K562 (cell line): ENCODE measurements around the gene FRMD3. TPM values are rescaled to one million over a fixed set of nuclear protein-coding genes. Genes with fewer than 3 reads are reported as not detected.

Experiments
- ATAC-seq: fragments of 200-7000 bp; cut with Tn5 transposase; 3 replicates; pipeline ENCODE4 v1.9.1; 2020; ENCODE audit warnings: moderate library complexity
- BruUV-seq: library from RNA; stranded (reverse); fragments of 400-500 nt; replicated peaks from 2 replicates; lab custom pipeline; 2021; lab: Mats Ljungman, UMichigan
- CTCF ChIA-PET: fragments of 300-600 bp; formaldehyde crosslinking; extraction: SDS; loops from one replicate; lab custom pipeline; 2021; ENCODE audit warnings: low intra/inter-chr PET ratio; lab: Yijun Ruan, JAX
- POLR2A ChIA-PET: fragments of 300-600, 350-650 bp; sonication (Branson Sonifier 250); formaldehyde crosslinking; extraction: SDS; loops from one replicate; lab custom pipeline; 2021; ENCODE audit warnings: antibody characterized with exemption, inconsistent platforms; lab: Yijun Ruan, JAX
- DNase-seq, 4 experiments: peaks; one replicate each; pipeline versions ENCODE4 v3.0.0 to v3.0.0-alpha.2; 2011 to 2018; ENCODE audit warnings: low spot score in 3 of 4, mixed read lengths in 3 of 4; ENCODE audit errors: extremely low read depth in 1 of 4
- FAIRE-seq: peaks from 2 replicates; lab custom pipeline; 2011; peaks lifted over from hg19 to GRCh38; lab: Jason Lieb, UNC
- H2AFZ ChIP-seq: 2 replicates; pipeline ENCODE4 v1.6.0; 2011; ENCODE audit warnings: low read depth, low read length, control low read depth, inconsistent platforms
- H3K27ac ChIP-seq: fragments of 200-600 bp; 3 replicates; pipeline ENCODE4 v1.8.0; 2011; ENCODE audit warnings: low read depth, mild to moderate bottlenecking, control low read depth, inconsistent platforms, low read length, moderate library complexity, mixed read lengths; ENCODE audit errors: extremely low read depth
- H3K27me3 ChIP-seq, 2 experiments: fragments of 300-600 bp in 1 of 2; 2 replicates in 1 of 2; 3 replicates in 1 of 2; pipeline versions ENCODE4 v1.6.0 to v1.8.0; 2011; ENCODE audit warnings: inconsistent platforms in 2 of 2, low read length in 2 of 2, mild to moderate bottlenecking in 1 of 2, mixed read lengths in 1 of 2, moderate library complexity in 1 of 2; ENCODE audit not compliant: control insufficient read depth in 2 of 2, insufficient read depth in 2 of 2
- H3K36me3 ChIP-seq: fragments of 300-600 bp; 3 replicates; pipeline ENCODE4 v1.8.0; 2011; ENCODE audit warnings: mild to moderate bottlenecking, low read length, inconsistent platforms; ENCODE audit not compliant: control insufficient read depth, insufficient read depth
- H3K4me1 ChIP-seq, 2 experiments: fragments of 200-600 bp in 1 of 2; replicated peaks in 1 of 2; 2 replicates in 1 of 2; 3 replicates in 1 of 2; pipeline versions ENCODE4 v1.5.1 to v1.8.0; 2011; ENCODE audit warnings: inconsistent platforms in 2 of 2, low read length in 2 of 2, mild to moderate bottlenecking in 1 of 2, mixed read lengths in 1 of 2, moderate library complexity in 1 of 2; ENCODE audit not compliant: control insufficient read depth in 2 of 2, insufficient read depth in 2 of 2
- H3K4me2 ChIP-seq: 2 replicates; pipeline ENCODE4 v1.6.1; 2011; ENCODE audit warnings: low read length, control low read depth, inconsistent platforms, mixed read lengths; ENCODE audit not compliant: insufficient read depth
- H3K4me3 ChIP-seq: fragments of 200-600 bp; sonication (generic), shearing (Covaris generic); 2 replicates; pipeline ENCODE4 v1.5.1; 2016; ENCODE audit warnings: control low read depth, inconsistent platforms
- H3K79me2 ChIP-seq: fragments of 200-600 bp; 3 replicates; pipeline ENCODE4 v1.8.0; 2011; ENCODE audit warnings: low read length, inconsistent platforms; ENCODE audit not compliant: control insufficient read depth, insufficient read depth
- H3K9ac ChIP-seq, 2 experiments: 2 replicates each; pipeline versions ENCODE4 v1.6.0 to v1.6.1; 2011; ENCODE audit warnings: low read depth in 2 of 2, low read length in 2 of 2, control low read depth in 1 of 2, inconsistent platforms in 1 of 2, mild to moderate bottlenecking in 1 of 2, mixed read lengths in 1 of 2; ENCODE audit not compliant: insufficient read depth in 1 of 2
- H3K9me1 ChIP-seq: one replicate; pipeline ENCODE4 v1.6.0; 2011; ENCODE audit warnings: inconsistent platforms, mild to moderate bottlenecking, low read length, moderate library complexity; ENCODE audit not compliant: control insufficient read depth, insufficient read depth
- H3K9me3 ChIP-seq: replicated peaks from 2 replicates; pipeline ENCODE4 v1.5.1; 2011; ENCODE audit warnings: low read depth, low read length, inconsistent platforms; ENCODE audit not compliant: control insufficient read depth, insufficient read depth
- H4K20me1 ChIP-seq: replicated peaks from 2 replicates; pipeline ENCODE4 v1.6.1; 2011; ENCODE audit warnings: low read length, inconsistent platforms, mixed read lengths; ENCODE audit not compliant: control insufficient read depth, insufficient read depth
- NFE2 ChIP-seq: IDR thresholded peaks from 2 replicates; pipeline ENCODE4 v1.6.1; 2014; ENCODE audit warnings: antibody characterized with exemption, low read depth
- RBM14 ChIP-seq: fragments of 200-400 bp; formaldehyde crosslinking; IDR thresholded peaks from 2 replicates; pipeline ENCODE4 v1.6.1; 2018; ENCODE audit warnings: low read depth, mild to moderate bottlenecking, low read length, moderate library complexity, borderline replicate concordance; ENCODE audit not compliant: insufficient read depth
- ZNF347 ChIP-seq: fragments of 450-650 bp; formaldehyde crosslinking; IDR thresholded peaks from 2 replicates; pipeline ENCODE4 v1.4.0; 2020; ENCODE audit warnings: low read depth, mild to moderate bottlenecking, moderate library complexity
- WGBS: fragments of 100-300 bp; shearing (Covaris generic); methylation state at CpG from one replicate; pipeline ENCODE4 v1.1.6; 2016; ENCODE audit warnings: low coverage, mixed read lengths; ENCODE audit not compliant: insufficient coverage; ENCODE audit errors: missing lambda C conversion rate; 5-methylcytosine and 5-hydroxymethylcytosine counted together
- in situ Hi-C: fragments of 300-500 bp; cut with MboI; formaldehyde crosslinking; loops from 4 replicates; pipeline ENCODE4 v1.15.0; 2018; ENCODE audit warnings: inconsistent platforms, mixed read lengths
- intact Hi-C: fragments of 100-400 bp; cut with micrococcal nuclease; formaldehyde crosslinking; loops from 2 replicates; pipeline ENCODE4 v1.14.2; 2022
- polyA plus RNA-seq, 8 experiments: library from polyadenylated mRNA; depleted of rRNA in 4 of 8; stranded (reverse) in 5 of 8; unstranded in 3 of 8; fragments of >200 nt; fragmentation: Nextera tagmentation in 2 of 8; fragmentation: Illumina TruSeq in 1 of 8; extraction: Ambion mirVana in 2 of 8; extraction: Trizol in 1 of 8; gene quantifications; 2 replicates each; pipeline versions ENCODE4 v1.2.1 to v1.2.3, GENCODE V29; 2011 to 2014; ENCODE audit warnings: inconsistent platforms in 1 of 8, missing spikeins in 1 of 8
- total RNA-seq, 7 experiments: library from RNA; depleted of rRNA in 6 of 7; stranded (reverse); fragments of >200 nt in 6 of 7; fragmentation: Illumina TruSeq in 2 of 7; extraction: Trizol in 2 of 7; gene quantifications; 2 replicates each; pipeline versions ENCODE4 v1.2.1 to v1.2.3, GENCODE V29; 2011 to 2021; ENCODE audit warnings: low replicate concordance in 1 of 7
- TF ChIP-seq, protein P1 (sequence below): fragments of 450-650 bp; IDR thresholded peaks from 2 replicates; pipeline ENCODE4 v1.6.1; 2018; ENCODE audit warnings: mild to moderate bottlenecking, low read depth; ENCODE audit not compliant: partially characterized antibody

FRMD3 gene
- total and polyA plus RNA-seq, 9 of the 15 experiments (the other 6 are each of a cell fraction or from before 2014, with no cell fraction given), result 0.09 to 0.51 (median 0.21) TPM

GRCh38 chr9:83447351-83447750 lies 90.8 kb downstream of the FRMD3 start:
- intact Hi-C loops, result no loop called here
- no peak overlapping the region for H3K4me3 ChIP-seq
- TF ChIP-seq NFE2, result no peak
- no peak for TF ChIP-seq ZNF347
- TF ChIP-seq RBM14, result no peak
- TF ChIP-seq, protein P1, sequence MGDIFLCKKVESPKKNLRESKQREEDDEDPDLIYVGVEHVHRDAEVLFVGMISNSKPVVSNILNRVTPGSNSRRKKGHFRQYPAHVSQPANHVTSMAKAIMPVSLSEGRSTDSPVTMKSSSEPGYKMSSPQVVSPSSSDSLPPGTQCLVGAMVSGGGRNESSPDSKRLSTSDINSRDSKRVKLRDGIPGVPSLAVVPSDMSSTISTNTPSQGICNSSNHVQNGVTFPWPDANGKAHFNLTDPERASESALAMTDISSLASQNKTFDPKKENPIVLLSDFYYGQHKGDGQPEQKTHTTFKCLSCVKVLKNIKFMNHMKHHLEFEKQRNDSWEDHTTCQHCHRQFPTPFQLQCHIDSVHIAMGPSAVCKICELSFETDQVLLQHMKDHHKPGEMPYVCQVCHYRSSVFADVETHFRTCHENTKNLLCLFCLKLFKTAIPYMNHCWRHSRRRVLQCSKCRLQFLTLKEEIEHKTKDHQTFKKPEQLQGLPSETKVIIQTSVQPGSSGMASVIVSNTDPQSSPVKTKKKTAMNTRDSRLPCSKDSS, result no peak
- H3K79me2 ChIP-seq, result no peaks in the 10 kb centered on the region
- no peaks in the 10 kb centered on the region for H4K20me1 ChIP-seq
- POLR2A ChIA-PET, result no interaction called here
- no peaks in the 10 kb centered on the region for H3K9me3 ChIP-seq
- no peaks in the 10 kb centered on the region for H3K27me3 ChIP-seq
- ATAC-seq (no peak), DNase-seq (no peak), FAIRE-seq (no peak)
- CTCF ChIA-PET, result no interaction called here
- H3K9ac ChIP-seq, result no peak overlapping the region
- 33% methylated on average over 8 of the region's 8 CpGs for WGBS
- in situ Hi-C loops, result no loop called here
- no peak overlapping the region for H3K27ac ChIP-seq
- H2AFZ ChIP-seq, result no peak overlapping the region
- H3K9me1 ChIP-seq, result no peaks in the 10 kb centered on the region
- no peak overlapping the region for H3K4me2 ChIP-seq
- H3K4me1 ChIP-seq, result no peaks in the 10 kb centered on the region
- BruUV-seq, result no TSS peak
- H3K36me3 ChIP-seq, result no peaks in the 10 kb centered on the region
